ENCODE data around the gene TECTA.

DNA sequence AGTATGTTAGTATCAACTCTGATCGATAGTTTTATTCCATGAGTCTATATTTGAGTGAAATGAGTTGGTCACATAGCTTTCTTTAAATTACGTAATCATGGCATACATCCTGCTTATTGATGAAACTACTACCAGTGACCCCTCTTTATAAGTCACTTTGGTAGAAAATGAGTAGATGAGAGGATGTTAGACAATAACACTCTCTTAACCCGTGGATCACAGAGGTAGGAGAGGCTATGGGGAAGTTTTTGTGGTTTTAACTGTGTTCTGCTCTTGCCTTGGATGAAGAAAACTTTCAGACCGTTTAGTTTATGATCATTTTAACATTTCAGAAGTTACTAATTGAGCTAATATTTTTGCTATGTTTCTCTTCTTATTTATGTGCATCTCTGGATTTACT lies 43.1 kb upstream of the TECTA start:
- TF ChIP-seq, protein P1, sequence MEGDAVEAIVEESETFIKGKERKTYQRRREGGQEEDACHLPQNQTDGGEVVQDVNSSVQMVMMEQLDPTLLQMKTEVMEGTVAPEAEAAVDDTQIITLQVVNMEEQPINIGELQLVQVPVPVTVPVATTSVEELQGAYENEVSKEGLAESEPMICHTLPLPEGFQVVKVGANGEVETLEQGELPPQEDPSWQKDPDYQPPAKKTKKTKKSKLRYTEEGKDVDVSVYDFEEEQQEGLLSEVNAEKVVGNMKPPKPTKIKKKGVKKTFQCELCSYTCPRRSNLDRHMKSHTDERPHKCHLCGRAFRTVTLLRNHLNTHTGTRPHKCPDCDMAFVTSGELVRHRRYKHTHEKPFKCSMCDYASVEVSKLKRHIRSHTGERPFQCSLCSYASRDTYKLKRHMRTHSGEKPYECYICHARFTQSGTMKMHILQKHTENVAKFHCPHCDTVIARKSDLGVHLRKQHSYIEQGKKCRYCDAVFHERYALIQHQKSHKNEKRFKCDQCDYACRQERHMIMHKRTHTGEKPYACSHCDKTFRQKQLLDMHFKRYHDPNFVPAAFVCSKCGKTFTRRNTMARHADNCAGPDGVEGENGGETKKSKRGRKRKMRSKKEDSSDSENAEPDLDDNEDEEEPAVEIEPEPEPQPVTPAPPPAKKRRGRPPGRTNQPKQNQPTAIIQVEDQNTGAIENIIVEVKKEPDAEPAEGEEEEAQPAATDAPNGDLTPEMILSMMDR (IDR thresholded peaks at IDR 0.05; ENCODE audit: borderline replicate concordance, extremely low read depth, low read length, poor library complexity, severe bottlenecking), result no peak
- TF ChIP-seq EZH2 (IDR thresholded peaks at IDR 0.05; ENCODE audit: borderline replicate concordance, low read depth, low read length, severe bottlenecking), result no peak
